Activated CD8-positive, alpha-beta memory T cell treated with anti-CD3 and anti-CD28 coated beads, Interleukin-2, amount 50 U/mL, for 1 hour (primary cell): Measurements from ENCODE around the gene EPHA1.
A peak's percentile ranks its signal among the peaks of the same experiment; 100 is the strongest.

Experiments used
- DNase-seq: peaks from one replicate; pipeline ENCODE4 v3.0.0-alpha.2; 2020; ENCODE audit errors: extremely low read depth

Gene EPHA1

DNA sequence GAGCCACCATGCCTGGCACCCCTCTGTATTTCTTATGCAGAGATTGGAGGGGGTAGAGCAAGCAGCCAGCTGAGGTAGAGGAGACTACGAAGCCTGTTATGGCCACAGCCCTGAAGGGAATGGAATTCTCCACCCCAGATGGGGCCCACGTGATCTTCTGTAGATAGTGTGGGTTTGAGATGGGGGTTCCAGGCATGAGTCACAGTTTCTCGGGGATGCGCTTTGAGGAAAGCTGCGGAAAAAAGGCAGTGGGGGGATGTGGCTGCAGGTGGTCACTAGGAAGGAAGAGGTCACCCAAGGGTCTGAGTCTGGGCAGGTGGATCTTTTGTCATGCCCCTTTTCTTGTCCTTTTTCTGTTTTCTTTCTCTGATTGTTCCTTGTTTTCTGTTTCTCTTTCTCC lies 57.6 kb downstream of the EPHA1 start:
- DNase-seq, result no peak

DNA sequence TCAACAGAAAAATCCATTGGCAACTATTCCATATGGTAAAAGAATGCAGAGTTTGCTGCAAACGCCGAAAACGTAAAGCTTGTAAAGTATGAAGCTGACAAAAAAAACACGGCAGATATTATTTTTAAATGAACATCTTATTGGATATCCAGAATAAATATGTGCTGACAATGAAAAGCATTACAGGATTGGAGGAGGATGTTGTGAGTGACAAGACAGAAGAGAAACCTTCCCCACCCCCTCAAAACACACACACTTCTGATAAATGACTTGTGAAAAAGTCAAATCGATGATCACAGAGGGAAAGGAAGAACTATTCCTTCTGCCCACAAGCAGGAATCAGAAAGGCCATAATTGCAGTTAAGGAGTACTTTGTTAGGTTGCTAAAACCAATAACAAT lies 60.7 kb downstream of the EPHA1 start:
- no peak for DNase-seq

DNA sequence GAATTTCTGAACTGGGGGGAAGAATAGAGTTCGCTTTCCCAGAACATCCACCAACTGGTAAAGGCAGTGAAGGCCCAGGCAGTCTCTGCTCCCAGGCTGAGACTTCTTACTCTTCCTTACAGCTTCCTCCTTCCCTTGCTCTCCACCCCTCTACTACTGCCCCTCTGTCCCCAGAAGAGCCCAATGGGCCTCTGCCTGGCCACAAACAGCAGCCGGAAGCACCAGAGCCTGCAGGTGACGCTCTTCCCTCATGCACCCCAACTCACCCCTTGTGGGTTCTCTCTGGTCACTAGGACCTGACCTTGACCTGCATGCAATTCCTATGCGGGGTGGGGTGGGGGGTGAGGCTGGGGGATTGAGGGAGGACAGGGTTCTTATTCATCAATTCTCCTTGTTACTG lies 62.6 kb downstream of the EPHA1 start:
- DNase-seq, result no peak

DNA sequence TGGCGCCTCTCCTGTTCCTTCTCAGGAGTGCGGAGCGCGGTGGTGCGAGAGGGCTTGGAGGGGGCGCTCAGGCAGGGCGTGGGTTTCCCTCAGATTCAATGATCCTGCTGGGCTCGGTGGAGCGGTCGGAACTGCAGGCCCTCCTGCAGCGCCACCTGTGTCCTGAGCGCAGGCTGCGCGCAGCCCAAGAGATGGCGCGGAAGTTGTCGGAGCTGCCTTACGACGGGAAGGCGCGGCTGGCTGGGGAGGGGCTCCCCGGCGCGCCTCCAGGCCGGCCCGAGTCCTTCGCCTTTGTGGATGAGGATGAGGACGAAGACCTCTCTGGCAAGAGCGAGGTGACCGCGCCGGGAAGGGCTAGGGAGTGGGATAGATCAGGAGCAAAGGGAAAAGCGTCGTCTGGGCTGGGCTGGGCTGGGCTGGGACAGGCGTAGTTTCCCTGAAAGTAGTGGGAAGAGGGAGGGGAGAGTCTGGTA lies 63.2 kb downstream of the EPHA1 start:
- DNase-seq, result peak; percentile 13

DNA sequence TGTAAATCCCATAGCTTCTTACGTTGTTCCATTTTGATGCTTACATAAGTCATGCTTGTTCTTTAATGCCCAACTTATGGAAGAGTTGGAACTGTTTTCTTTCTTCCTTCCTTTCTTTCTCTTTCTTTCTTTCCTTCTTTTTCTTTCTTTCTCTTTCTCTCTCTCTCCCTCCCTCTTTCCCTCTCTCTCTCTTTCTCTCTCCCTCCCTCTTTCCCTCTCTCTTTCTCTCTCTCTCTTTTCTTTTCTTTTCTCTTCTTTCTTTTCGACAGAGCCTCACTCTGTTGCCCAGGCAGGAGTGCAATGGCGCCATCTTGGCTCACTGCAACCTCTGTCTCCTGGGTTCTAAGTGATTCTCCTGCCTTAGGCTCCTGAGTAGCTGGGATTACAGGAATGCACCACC lies 65.1 kb downstream of the EPHA1 start:
- DNase-seq, result no peak

DNA sequence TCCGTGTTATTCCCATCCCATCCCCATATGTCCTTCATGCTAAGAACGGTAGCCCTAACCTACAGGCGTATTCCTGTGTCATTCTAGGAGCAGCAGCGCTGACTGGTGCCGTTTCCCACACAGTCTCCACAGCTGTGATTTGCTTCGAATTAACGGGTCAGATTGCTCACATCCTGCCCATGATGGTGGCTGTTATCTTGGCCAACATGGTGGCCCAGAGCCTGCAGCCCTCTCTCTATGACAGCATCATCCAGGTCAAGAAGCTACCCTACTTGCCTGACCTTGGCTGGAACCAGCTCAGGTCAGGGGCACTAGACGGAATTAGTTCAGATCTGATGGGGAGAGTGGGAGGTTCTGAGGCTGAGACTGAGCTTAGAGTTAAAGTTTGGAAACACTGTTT lies 66.8 kb downstream of the EPHA1 start:
- DNase-seq, result no peak
